VCaP (cell line): Measurements from ENCODE around the gene TP53INP2.

Experiments used
- H3K27ac ChIP-seq: fragments of 450-650 bp; 2 replicates; pipeline ENCODE4 v1.5.1; 2017
- CTCF ChIP-seq: fragments of 450-650 bp; conservative IDR thresholded peaks from 2 replicates; pipeline ENCODE4 v1.5.1; 2017; ENCODE audit warnings: mild to moderate bottlenecking, moderate library complexity

TP53INP2 gene

DNA sequence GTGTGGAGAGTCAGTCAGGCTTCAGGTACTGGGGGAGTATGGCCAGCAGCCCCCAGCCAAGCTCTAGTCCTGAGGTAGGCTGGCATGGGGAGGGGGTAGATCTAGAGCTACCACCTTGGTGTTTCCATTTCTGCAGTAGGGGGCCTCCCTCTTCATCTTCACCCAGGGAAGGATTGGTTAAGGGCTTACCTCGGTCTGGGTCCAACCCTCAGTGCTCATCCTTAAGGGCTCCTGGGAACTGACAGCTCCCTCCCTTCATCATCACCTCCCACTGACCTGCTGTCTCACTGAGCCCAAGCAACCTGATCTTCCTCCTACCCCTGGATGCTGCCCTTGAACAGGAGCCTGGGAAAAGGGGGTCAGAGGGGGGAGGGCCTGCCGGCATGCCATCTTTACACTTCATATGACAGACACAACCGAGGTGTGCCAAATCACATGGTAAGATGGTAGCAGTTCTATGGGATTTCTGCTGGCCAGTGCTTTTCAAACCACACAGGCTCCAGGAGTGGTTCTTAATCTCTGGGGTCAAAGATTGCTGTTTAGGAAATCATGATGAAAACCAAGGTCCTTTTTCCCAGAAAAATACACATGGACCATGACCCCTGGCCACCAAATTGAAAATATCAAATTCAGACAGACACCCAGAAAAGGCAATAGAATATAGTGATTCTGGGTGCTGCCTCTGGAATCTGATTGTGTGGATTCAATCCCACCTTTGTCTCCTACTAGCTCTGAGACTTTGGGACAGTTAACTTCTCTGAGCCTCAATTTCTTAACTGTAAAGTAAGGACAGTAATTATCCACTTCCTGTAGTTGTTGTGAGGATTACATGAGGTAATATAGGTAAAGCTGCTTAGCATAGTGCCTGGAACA is 3.0 kb downstream of the TP53INP2 start:
- TF ChIP-seq CTCF: no peak
- H3K27ac ChIP-seq: no peak overlapping the region

- H3K27ac ChIP-seq: peak overlapping the region; percentile 92
- TF ChIP-seq CTCF: peak; percentile 68
Measured at GRCh38 chr20:34708621-34709043, 4.5 kb downstream of the TP53INP2 start.

GRCh38 chr20:34709044-34709830 is 5.1 kb downstream of the TP53INP2 start:
- TF ChIP-seq CTCF: no peak
- H3K27ac ChIP-seq: peak overlapping the region; percentile 92

DNA sequence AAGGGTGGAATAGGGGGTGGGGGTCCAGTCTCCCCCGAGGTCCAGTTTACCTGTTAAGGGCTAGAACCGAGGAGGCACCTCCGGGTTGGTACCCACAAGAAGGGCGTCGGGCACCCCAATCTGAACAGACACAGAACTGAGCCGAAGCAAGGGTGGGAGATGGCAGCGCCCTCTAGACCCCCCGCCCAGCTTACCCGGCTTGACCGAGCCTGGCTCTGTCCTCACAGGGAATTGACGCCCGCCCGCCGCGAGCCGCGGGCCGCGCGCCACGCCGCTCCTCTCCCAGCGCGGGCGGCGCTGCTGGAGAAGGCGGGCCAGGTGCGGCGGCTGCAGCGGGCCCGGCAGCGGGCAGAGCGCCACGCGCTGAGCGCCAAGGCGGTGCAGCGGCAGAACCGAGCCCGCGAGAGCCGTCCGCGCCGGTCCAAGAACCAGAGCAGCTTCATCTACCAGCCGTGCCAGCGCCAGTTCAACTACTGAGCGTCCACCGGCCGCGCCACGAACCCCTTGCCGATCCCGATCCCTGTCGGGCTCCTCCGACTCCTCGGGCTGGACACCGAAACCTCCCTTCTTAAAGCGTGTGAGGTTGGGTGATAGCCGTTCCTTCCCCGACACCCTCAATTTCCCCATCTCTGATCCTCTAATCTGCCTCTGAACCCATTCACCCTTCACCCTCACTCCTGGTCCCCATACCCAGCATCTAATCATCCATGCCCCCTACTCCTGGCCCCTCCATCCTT is 5.9 kb downstream of the TP53INP2 start:
- peak; percentile 81 for TF ChIP-seq CTCF
- H3K27ac ChIP-seq: peak overlapping the region; percentile 92

DNA sequence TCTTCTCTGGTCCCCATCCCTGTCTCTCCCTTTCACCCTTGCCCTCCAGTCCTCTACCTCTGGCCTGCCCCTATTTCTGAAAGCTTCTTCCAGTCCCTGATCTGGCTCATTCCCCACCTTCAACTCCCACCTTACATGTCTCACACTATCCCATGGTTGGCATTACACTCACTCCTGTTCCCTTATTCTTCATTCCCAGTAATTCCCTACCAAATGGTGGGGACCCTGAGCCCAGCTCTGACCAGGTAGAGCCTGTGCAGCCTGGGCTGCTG is 6.4 kb downstream of the TP53INP2 start:
- H3K27ac ChIP-seq: peak overlapping the region; percentile 92
- TF ChIP-seq CTCF: no peak

DNA sequence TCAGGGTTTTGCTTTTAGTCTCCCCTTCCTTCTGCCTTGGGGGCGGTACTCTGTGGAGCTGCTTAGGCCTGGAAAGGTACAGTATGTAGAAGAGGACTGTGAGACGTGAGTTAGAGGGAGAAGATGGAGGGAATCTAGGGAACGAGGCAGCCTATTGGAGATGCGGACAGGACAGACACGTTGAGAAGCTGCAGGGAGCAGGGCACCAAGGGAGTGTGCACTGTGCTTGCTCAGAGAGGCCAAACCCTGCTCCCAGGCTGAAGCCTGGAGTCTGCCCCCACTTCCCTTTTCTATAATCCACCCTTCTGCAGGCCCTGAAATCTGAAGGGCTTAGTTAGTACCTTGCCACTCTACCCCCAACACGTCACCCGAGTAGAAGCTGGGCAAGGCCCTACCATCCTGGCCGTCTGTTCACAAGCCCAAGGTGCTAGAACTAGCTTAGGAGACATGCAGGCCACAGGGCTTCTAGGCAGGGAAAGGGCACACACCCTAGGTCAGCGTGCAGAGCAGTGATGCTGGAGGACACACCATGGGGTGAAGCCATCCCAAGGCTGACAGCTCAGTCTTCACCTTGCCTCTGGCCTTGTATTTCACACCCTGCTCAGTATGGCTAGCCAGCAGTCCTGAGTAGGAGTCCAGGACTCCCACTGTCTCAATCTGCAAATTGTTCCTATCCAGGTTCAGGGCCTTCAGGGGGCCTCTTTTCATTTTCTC is 6.9 kb downstream of the TP53INP2 start:
- peak overlapping the region; percentile 92 for H3K27ac ChIP-seq
- no peak for TF ChIP-seq CTCF
